H1 (cell line): ENCODE results near the gene KANSL1. TPM values are rescaled to one million over a fixed set of nuclear protein-coding genes. Genes with fewer than 3 reads are reported as not detected.

Experiments used
- CTCF ChIA-PET: fragments of 300-600 bp; sonication (Branson Sonifier 250); formaldehyde crosslinking; loops from one replicate; lab custom pipeline; 2021; ENCODE audit not compliant: partially characterized antibody; lab: Charles Lee
- POLR2A ChIA-PET: fragments of 300-600 bp; sonication (Branson Sonifier 250); formaldehyde crosslinking; loops from one replicate; lab custom pipeline; 2021; ENCODE audit warnings: inconsistent platforms; ENCODE audit not compliant: partially characterized antibody; lab: Charles Lee
- DNase-seq, 2 experiments: peaks; one replicate each; pipeline versions ENCODE4 v3.0.0 to v3.0.0-alpha.2; 2010 to 2022; ENCODE audit warnings: low spot score in 2 of 2, low read depth in 1 of 2, mixed read lengths in 1 of 2
- FAIRE-seq: peaks from 2 replicates; lab custom pipeline; 2011; peaks lifted over from hg19 to GRCh38; lab: Jason Lieb, UNC
- H2AFZ ChIP-seq: 2 replicates; pipeline ENCODE4 v1.8.1; 2012; ENCODE audit warnings: low read length, inconsistent platforms
- H2AK5ac ChIP-seq: 2 replicates; pipeline ENCODE4 v1.6.1; 2013; ENCODE audit warnings: low read depth, low read length
- H2BK120ac ChIP-seq: replicated peaks from 2 replicates; pipeline ENCODE3; 2013; ENCODE audit warnings: low read depth, low read length, inconsistent platforms
- H2BK12ac ChIP-seq: 2 replicates; pipeline ENCODE4 v1.6.1; 2013; ENCODE audit warnings: low read depth, low read length
- H2BK15ac ChIP-seq: 2 replicates; pipeline ENCODE4 v1.6.1; 2013; ENCODE audit warnings: low read length
- H2BK20ac ChIP-seq: 2 replicates; pipeline ENCODE4 v1.6.1; 2013; ENCODE audit warnings: low read length
- H2BK5ac ChIP-seq: 2 replicates; pipeline ENCODE4 v1.6.1; 2013; ENCODE audit warnings: low read depth, low read length
- H3K14ac ChIP-seq: 2 replicates; pipeline ENCODE4 v1.6.1; 2013; ENCODE audit warnings: inconsistent platforms; ENCODE audit not compliant: insufficient read length
- H3K18ac ChIP-seq: 2 replicates; pipeline ENCODE4 v1.6.1; 2013; ENCODE audit warnings: low read length; ENCODE audit errors: extremely low read depth
- H3K23ac ChIP-seq: 2 replicates; pipeline ENCODE4 v1.6.1; 2013; ENCODE audit warnings: inconsistent platforms; ENCODE audit not compliant: insufficient read length
- H3K23me2 ChIP-seq: 2 replicates; pipeline ENCODE4 v1.6.1; 2013; ENCODE audit warnings: low read depth, low read length
- H3K27ac ChIP-seq: 2 replicates; pipeline ENCODE4 v1.6.1; 2011; ENCODE audit warnings: low read depth, low read length, inconsistent platforms
- H3K27me3 ChIP-seq, 4 experiments: replicated peaks in 1 of 4; 1 replicate in 1 of 4; 2 replicates in 3 of 4; pipeline versions ENCODE4 v1.6.1 to v1.8.1; 2011 to 2013; ENCODE audit warnings: low read length in 3 of 4, mild to moderate bottlenecking in 3 of 4, inconsistent platforms in 2 of 4, mixed read lengths in 2 of 4, moderate library complexity in 1 of 4; ENCODE audit not compliant: control insufficient read depth in 3 of 4, insufficient read depth in 3 of 4; ENCODE audit errors: extremely low read depth in 1 of 4
- H3K36me3 ChIP-seq, 4 experiments: 2 replicates each; pipeline versions ENCODE4 v1.6.1 to v1.8.1; 2011 to 2013; ENCODE audit warnings: mild to moderate bottlenecking in 4 of 4, low read length in 3 of 4, moderate library complexity in 2 of 4, control low read depth in 1 of 4, inconsistent platforms in 1 of 4; ENCODE audit not compliant: insufficient read depth in 4 of 4, control insufficient read depth in 2 of 4
- H3K4ac ChIP-seq: replicated peaks from 2 replicates; pipeline ENCODE3; 2013; ENCODE audit warnings: low read length, low read depth, mixed read lengths, inconsistent platforms; ENCODE audit not compliant: insufficient read length
- H3K4me1 ChIP-seq, 4 experiments: replicated peaks in 1 of 4; 1 replicate in 1 of 4; 2 replicates in 3 of 4; pipeline versions ENCODE4 v1.6.1 to v1.8.1; 2011 to 2013; ENCODE audit warnings: low read length in 3 of 4, inconsistent platforms in 2 of 4, mixed read lengths in 1 of 4; ENCODE audit not compliant: insufficient read depth in 4 of 4, control insufficient read depth in 3 of 4
- H3K4me2 ChIP-seq, 2 experiments: 2 replicates each; pipeline versions ENCODE4 v1.6.1 to v1.8.1; 2011 to 2013; ENCODE audit warnings: low read depth in 2 of 2, low read length in 2 of 2, control low read depth in 1 of 2, inconsistent platforms in 1 of 2, mild to moderate bottlenecking in 1 of 2; ENCODE audit not compliant: insufficient read depth in 1 of 2
- H3K4me3 ChIP-seq, 4 experiments: fragments of 200-600, 300-600 bp in 1 of 4; sonication (generic), shearing (Covaris generic), sonication (Bioruptor Twin) in 1 of 4; 2 replicates each; pipeline versions ENCODE4 v1.5.1 to v1.8.1; 2011 to 2016; ENCODE audit warnings: low read length in 4 of 4, low read depth in 3 of 4, control low read depth in 2 of 4, inconsistent platforms in 2 of 4, mild to moderate bottlenecking in 2 of 4, mixed read lengths in 1 of 4, moderate library complexity in 1 of 4; ENCODE audit not compliant: insufficient read depth in 2 of 4; ENCODE audit errors: extremely low read depth in 1 of 4
- H3K56ac ChIP-seq: replicated peaks from 2 replicates; pipeline ENCODE3; 2013; ENCODE audit warnings: low read depth, mild to moderate bottlenecking, mixed read lengths, low read length, inconsistent platforms; ENCODE audit not compliant: insufficient read length
- H3K79me1 ChIP-seq: 2 replicates; pipeline ENCODE4 v1.6.1; 2013; ENCODE audit warnings: low read depth, low read length, control low read depth
- H3K79me2 ChIP-seq, 2 experiments: 2 replicates each; pipeline versions ENCODE4 v1.6.1 to v1.8.1; 2012 to 2013; ENCODE audit warnings: low read length in 2 of 2, mild to moderate bottlenecking in 2 of 2, inconsistent platforms in 1 of 2; ENCODE audit not compliant: insufficient read depth in 2 of 2, control insufficient read depth in 1 of 2
- H3K9ac ChIP-seq, 4 experiments: replicated peaks in 1 of 4; 1 replicate in 1 of 4; 2 replicates in 3 of 4; pipeline versions ENCODE4 v1.6.1 to v1.8.1; 2011 to 2013; ENCODE audit warnings: low read depth in 3 of 4, low read length in 3 of 4, control low read depth in 2 of 4, mild to moderate bottlenecking in 2 of 4, moderate library complexity in 2 of 4, inconsistent platforms in 1 of 4; ENCODE audit errors: extremely low read depth in 1 of 4
- H3K9me3 ChIP-seq, 2 experiments: 2 replicates each; pipeline versions ENCODE4 v1.6.1 to v1.8.1; 2012 to 2013; ENCODE audit warnings: mild to moderate bottlenecking in 2 of 2, moderate library complexity in 2 of 2, control low read depth in 1 of 2, inconsistent platforms in 1 of 2, low read depth in 1 of 2, low read length in 1 of 2, mixed read lengths in 1 of 2; ENCODE audit not compliant: insufficient read depth in 2 of 2
- H4K20me1 ChIP-seq, 2 experiments: replicated peaks in 1 of 2; 2 replicates each; pipeline versions ENCODE3 to v1.8.1; 2011 to 2013; ENCODE audit warnings: inconsistent platforms in 2 of 2, low read length in 2 of 2, mild to moderate bottlenecking in 1 of 2; ENCODE audit not compliant: insufficient read depth in 2 of 2, control insufficient read depth in 1 of 2
- H4K5ac ChIP-seq: 2 replicates; pipeline ENCODE4 v1.6.1; 2013; ENCODE audit warnings: low read length, low read depth, mixed read lengths, inconsistent platforms; ENCODE audit not compliant: insufficient read length
- H4K8ac ChIP-seq: 2 replicates; pipeline ENCODE4 v1.8.0; 2013; ENCODE audit warnings: mild to moderate bottlenecking, moderate library complexity, low read length, inconsistent platforms; ENCODE audit not compliant: insufficient read depth; ENCODE audit errors: extremely low read depth
- H4K91ac ChIP-seq: replicated peaks from 2 replicates; pipeline ENCODE3; 2013; ENCODE audit warnings: low read length, mixed read lengths, inconsistent platforms; ENCODE audit not compliant: insufficient read length
- JUND ChIP-seq: IDR thresholded peaks from 2 replicates; pipeline ENCODE4 v1.6.1; 2011; ENCODE audit warnings: mild to moderate bottlenecking, improper control_type of control experiment, low read length
- POLR2AphosphoS5 ChIP-seq: IDR thresholded peaks from 2 replicates; pipeline ENCODE4 v1.6.1; 2011; ENCODE audit warnings: low read depth, low read length
- WGBS, 2 experiments: shearing (Covaris generic) in 1 of 2; methylation state at CpG; one replicate each; pipeline versions ENCODE4 v1.1.6 to v1.1.7; 2013 to 2015; ENCODE audit warnings: low lambda C conversion rate in 2 of 2, mixed read lengths in 2 of 2, inconsistent platforms in 1 of 2, low coverage in 1 of 2, missing lambda C conversion rate in 1 of 2; ENCODE audit not compliant: insufficient replicate concordance in 2 of 2, insufficient coverage in 1 of 2, insufficient read length in 1 of 2; ENCODE audit errors: extremely low coverage in 1 of 2, missing lambda C conversion rate in 1 of 2; 5-methylcytosine and 5-hydroxymethylcytosine counted together
- polyA plus RNA-seq, 7 experiments: library from polyadenylated mRNA; depleted of rRNA in 3 of 7; stranded (reverse) in 5 of 7; unstranded in 2 of 7; fragments of >200 nt in 5 of 7; fragments of 200-250 nt in 2 of 7; gene quantifications; 1 replicate in 5 of 7; 2 replicates in 1 of 7; 4 replicates in 1 of 7; pipeline versions ENCODE4 v1.2.1 to v1.2.3, GENCODE V29; 2011 to 2013; ENCODE audit warnings: missing spikeins in 2 of 7, mixed read lengths in 2 of 7
- total RNA-seq: library from RNA; stranded (reverse); fragmentation: NEBNext Ultra II Directional; extraction: Animal tissue kit (Norgen Biotek cat#: 25700); gene quantifications from 2 replicates; pipeline ENCODE4 v1.2.1, GENCODE V29; 2021

The KANSL1 gene
- total and polyA plus RNA-seq, 2 of the 8 experiments (the other 6 are each of a cell fraction or from before 2014, with no cell fraction given) = 34.0 to 128 TPM

DNA sequence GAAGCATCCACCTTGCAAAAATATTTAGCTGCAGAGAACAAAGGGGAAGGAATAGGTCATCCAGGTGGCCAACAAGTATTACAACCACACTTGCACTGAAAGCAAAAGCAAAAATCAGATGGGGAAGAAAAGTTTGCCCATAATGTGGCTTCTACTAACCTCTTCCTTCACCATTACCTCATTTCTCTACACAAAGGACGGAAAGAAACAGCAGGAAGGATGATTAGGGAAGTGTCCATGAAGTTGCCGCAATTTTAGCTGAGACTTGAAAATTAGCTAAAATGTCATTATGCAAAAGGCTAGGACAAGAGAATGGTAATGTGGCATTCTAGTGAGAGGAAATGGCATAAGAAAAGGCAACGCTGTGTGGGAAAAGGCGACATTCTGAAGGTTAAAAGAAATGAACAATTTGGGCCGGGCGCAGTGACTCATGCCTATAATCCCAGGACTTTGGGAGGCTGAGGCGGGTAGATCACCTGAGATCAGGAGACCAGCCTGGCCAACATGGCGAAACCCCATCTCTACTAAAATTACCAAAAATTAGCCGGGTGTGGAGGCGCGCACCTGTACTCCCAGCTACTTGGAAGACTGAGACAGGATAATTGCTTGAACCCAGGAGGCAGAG lies 13.7 kb downstream of the KANSL1 start:
- Histone ChIP-seq H3K56ac (no peak overlapping the region), H2BK20ac (no peak overlapping the region), H3K4me2 (peak overlapping the region; percentile 5 to 47; a peak in 3 of 4 replicates), H3K4me1 (peaks cover 13 to 41% (median 31%) of the 10 kb centered on the region in 4 experiments), H4K8ac (no peak overlapping the region), H2AFZ (no peak overlapping the region), H3K79me2 (peaks cover 95 to 100% of the 10 kb centered on the region in 2 experiments), H4K91ac (no peak overlapping the region), H3K14ac (no peak overlapping the region), H2BK120ac (no peak overlapping the region), H3K18ac (no peak overlapping the region), H3K9ac (peak overlapping the region in 1 of 4 experiments; percentile 1; a peak in 1 of 7 replicates), H3K36me3 (no peaks in the 10 kb centered on the region), H2BK15ac (no peak overlapping the region), H3K9me3 (no peaks in the 10 kb centered on the region), H3K4me3 (no peak overlapping the region; a peak in 1 of 8 replicates), H4K5ac (no peak overlapping the region), H2AK5ac (no peak overlapping the region)
- CTCF ChIA-PET = interaction anchor here (0.9 to 1.4 kb wide), 6 partner anchors 10 to 107 kb away, joined by 3 read pairs; no protein-coding TSS in a partner anchor
- DNase-seq = no peak
- POLR2A ChIA-PET = interaction anchor here (0.7 to 18.1 kb wide), 8 partner anchors 4 to 604 kb away, joined by 3 to 208 read pairs (median 3); partner anchors contain the start of gene KANSL1
- TF ChIP-seq JUND (peak; percentile 61), POLR2AphosphoS5 (no peak)
- TF ChIP-seq, all 59 proteins: peak for 1
- H3K79me1 ChIP-seq = peaks cover 4% of the 10 kb centered on the region
- peak; percentile 7 for FAIRE-seq
- 73% methylated on average over 11 of the region's 11 CpGs; no CpG with 5 or more reads in 1 of the 2 experiments for WGBS, 2 experiments
- no peak overlapping the region for H2BK12ac ChIP-seq
- peaks cover 50 to 74% of the 10 kb centered on the region in 2 experiments for H4K20me1 ChIP-seq
- no peaks in the 10 kb centered on the region for H3K23me2 ChIP-seq
- H3K23ac ChIP-seq = no peak overlapping the region
- no peaks in the 10 kb centered on the region for H3K27me3 ChIP-seq
- no peak overlapping the region for H3K4ac ChIP-seq
- no peak overlapping the region for H2BK5ac ChIP-seq
- H3K27ac ChIP-seq = peak overlapping the region; percentile 43; the same call in 1 of the 2 replicates
